Activated CD8-positive, alpha-beta memory T cell treated with anti-CD3 and anti-CD28 coated beads for 24 hours (primary cell): ENCODE results near the gene FOSL1.

Source experiments
- DNase-seq: peaks from one replicate; pipeline ENCODE4 v3.0.0-alpha.2; 2020

The FOSL1 gene

GRCh38 chr11:65919141-65919572, 19.0 kb upstream of the FOSL1 start, which contains the start of gene DRAP1:
TSS of gene DRAP1 (plus strand) at chr11:65919426. CDS start at chr11:65919502, 76 bp downstream.
- DNase-seq: peak; percentile 99

- DNase-seq: no peak
Observed at GRCh38 chr11:65918211-65919140, 18.3 kb upstream of the FOSL1 start, which contains the start of gene C11orf68. TSS of gene C11orf68 (minus strand) at chr11:65919062. CDS start at chr11:65919031, 31 bp downstream.

GRCh38 chr11:65917434-65918210, 17.4 kb upstream of the FOSL1 start:
- DNase-seq: no peak

GRCh38 chr11:65917077-65917433, 16.9 kb upstream of the FOSL1 start:
- DNase-seq: no peak

GRCh38 chr11:65916391-65916790, 16.2 kb upstream of the FOSL1 start:
- no peak for DNase-seq

GRCh38 chr11:65915821-65916251, 15.6 kb upstream of the FOSL1 start:
- no peak for DNase-seq

- DNase-seq: no peak
Observed at GRCh38 chr11:65915101-65915820, 15.1 kb upstream of the FOSL1 start.

- DNase-seq: no peak
Observed at GRCh38 chr11:65912845-65913244, 12.7 kb upstream of the FOSL1 start.

GRCh38 chr11:65911682-65912568, 11.7 kb upstream of the FOSL1 start:
- no peak for DNase-seq

- no peak for DNase-seq
Observed at GRCh38 chr11:65907878-65908277, 7.7 kb upstream of the FOSL1 start.

- DNase-seq: no peak
Observed at GRCh38 chr11:65906602-65907001, 6.4 kb upstream of the FOSL1 start.

- DNase-seq: no peak
Observed at GRCh38 chr11:65903715-65904114, 3.5 kb upstream of the FOSL1 start.

GRCh38 chr11:65903068-65903481, 2.9 kb upstream of the FOSL1 start:
- DNase-seq: no peak

- DNase-seq: no peak
Observed at GRCh38 chr11:65900899-65901180, 652 bp upstream of the FOSL1 start.

GRCh38 chr11:65899356-65900124, 648 bp downstream of the FOSL1 start:
- DNase-seq: peak; percentile 90

GRCh38 chr11:65898656-65899355, 1.4 kb downstream of the FOSL1 start:
- DNase-seq: no peak

- DNase-seq: no peak
Observed at GRCh38 chr11:65897020-65897471, 3.1 kb downstream of the FOSL1 start.

- DNase-seq: no peak
Observed at GRCh38 chr11:65896034-65896999, 3.9 kb downstream of the FOSL1 start.

- DNase-seq: no peak
Observed at GRCh38 chr11:65895482-65895981, 4.7 kb downstream of the FOSL1 start.
